K562 (cell line): ENCODE measurements around the gene NFATC2. TPM values are rescaled to one million over a fixed set of nuclear protein-coding genes. Genes with fewer than 3 reads are reported as not detected.

Source experiments
- ATAC-seq: fragments of 200-7000 bp; cut with Tn5 transposase; 3 replicates; pipeline ENCODE4 v1.9.1; 2020; ENCODE audit warnings: moderate library complexity
- BruUV-seq: library from RNA; stranded (reverse); fragments of 400-500 nt; replicated peaks from 2 replicates; lab custom pipeline; 2021; lab: Mats Ljungman, UMichigan
- CTCF ChIA-PET: fragments of 300-600 bp; formaldehyde crosslinking; extraction: SDS; loops from one replicate; lab custom pipeline; 2021; ENCODE audit warnings: low intra/inter-chr PET ratio; lab: Yijun Ruan, JAX
- POLR2A ChIA-PET: fragments of 300-600, 350-650 bp; sonication (Branson Sonifier 250); formaldehyde crosslinking; extraction: SDS; loops from one replicate; lab custom pipeline; 2021; ENCODE audit warnings: antibody characterized with exemption, inconsistent platforms; lab: Yijun Ruan, JAX
- DNase-seq, 4 experiments: peaks; one replicate each; pipeline versions ENCODE4 v3.0.0 to v3.0.0-alpha.2; 2011 to 2018; ENCODE audit warnings: low spot score in 3 of 4, mixed read lengths in 3 of 4; ENCODE audit errors: extremely low read depth in 1 of 4
- FAIRE-seq: peaks from 2 replicates; lab custom pipeline; 2011; peaks lifted over from hg19 to GRCh38; lab: Jason Lieb, UNC
- H2AFZ ChIP-seq: 2 replicates; pipeline ENCODE4 v1.6.0; 2011; ENCODE audit warnings: low read depth, low read length, control low read depth, inconsistent platforms
- H3K27ac ChIP-seq: fragments of 200-600 bp; 3 replicates; pipeline ENCODE4 v1.8.0; 2011; ENCODE audit warnings: low read depth, mild to moderate bottlenecking, control low read depth, inconsistent platforms, low read length, moderate library complexity, mixed read lengths; ENCODE audit errors: extremely low read depth
- H3K27me3 ChIP-seq, 2 experiments: fragments of 300-600 bp in 1 of 2; 2 replicates in 1 of 2; 3 replicates in 1 of 2; pipeline versions ENCODE4 v1.6.0 to v1.8.0; 2011; ENCODE audit warnings: inconsistent platforms in 2 of 2, low read length in 2 of 2, mild to moderate bottlenecking in 1 of 2, mixed read lengths in 1 of 2, moderate library complexity in 1 of 2; ENCODE audit not compliant: control insufficient read depth in 2 of 2, insufficient read depth in 2 of 2
- H3K36me3 ChIP-seq: fragments of 300-600 bp; 3 replicates; pipeline ENCODE4 v1.8.0; 2011; ENCODE audit warnings: mild to moderate bottlenecking, low read length, inconsistent platforms; ENCODE audit not compliant: control insufficient read depth, insufficient read depth
- H3K4me1 ChIP-seq, 2 experiments: fragments of 200-600 bp in 1 of 2; replicated peaks in 1 of 2; 2 replicates in 1 of 2; 3 replicates in 1 of 2; pipeline versions ENCODE4 v1.5.1 to v1.8.0; 2011; ENCODE audit warnings: inconsistent platforms in 2 of 2, low read length in 2 of 2, mild to moderate bottlenecking in 1 of 2, mixed read lengths in 1 of 2, moderate library complexity in 1 of 2; ENCODE audit not compliant: control insufficient read depth in 2 of 2, insufficient read depth in 2 of 2
- H3K4me2 ChIP-seq: 2 replicates; pipeline ENCODE4 v1.6.1; 2011; ENCODE audit warnings: low read length, control low read depth, inconsistent platforms, mixed read lengths; ENCODE audit not compliant: insufficient read depth
- H3K4me3 ChIP-seq: fragments of 200-600 bp; sonication (generic), shearing (Covaris generic); 2 replicates; pipeline ENCODE4 v1.5.1; 2016; ENCODE audit warnings: control low read depth, inconsistent platforms
- H3K79me2 ChIP-seq: fragments of 200-600 bp; 3 replicates; pipeline ENCODE4 v1.8.0; 2011; ENCODE audit warnings: low read length, inconsistent platforms; ENCODE audit not compliant: control insufficient read depth, insufficient read depth
- H3K9ac ChIP-seq, 2 experiments: 2 replicates each; pipeline versions ENCODE4 v1.6.0 to v1.6.1; 2011; ENCODE audit warnings: low read depth in 2 of 2, low read length in 2 of 2, control low read depth in 1 of 2, inconsistent platforms in 1 of 2, mild to moderate bottlenecking in 1 of 2, mixed read lengths in 1 of 2; ENCODE audit not compliant: insufficient read depth in 1 of 2
- H3K9me1 ChIP-seq: one replicate; pipeline ENCODE4 v1.6.0; 2011; ENCODE audit warnings: inconsistent platforms, mild to moderate bottlenecking, low read length, moderate library complexity; ENCODE audit not compliant: control insufficient read depth, insufficient read depth
- H3K9me3 ChIP-seq: replicated peaks from 2 replicates; pipeline ENCODE4 v1.5.1; 2011; ENCODE audit warnings: low read depth, low read length, inconsistent platforms; ENCODE audit not compliant: control insufficient read depth, insufficient read depth
- H4K20me1 ChIP-seq: replicated peaks from 2 replicates; pipeline ENCODE4 v1.6.1; 2011; ENCODE audit warnings: low read length, inconsistent platforms, mixed read lengths; ENCODE audit not compliant: control insufficient read depth, insufficient read depth
- ARID1B ChIP-seq: fragments of 450-650 bp; IDR thresholded peaks from 2 replicates; pipeline ENCODE4 v1.6.1; 2016; ENCODE audit warnings: antibody characterized with exemption, mild to moderate bottlenecking, inconsistent platforms
- CHCHD3 ChIP-seq: fragments of 250-450 bp; sonication (Bioruptor Pico); IDR thresholded peaks from 2 replicates; pipeline ENCODE4 v2.1.2; 2022; ENCODE audit warnings: mild to moderate bottlenecking
- HNRNPL ChIP-seq: fragments of 200-400 bp; formaldehyde crosslinking; IDR thresholded peaks from 2 replicates; pipeline ENCODE4 v1.6.1; 2017; ENCODE audit warnings: low read depth, mild to moderate bottlenecking, low read length
- REST ChIP-seq, 2 experiments: fragments of 450-650 bp; formaldehyde crosslinking in 1 of 2; IDR thresholded peaks; 2 replicates each; pipeline versions ENCODE4 v1.4.0 to v1.6.1; 2014 to 2020; ENCODE audit warnings: mild to moderate bottlenecking in 2 of 2, borderline replicate concordance in 1 of 2, low read depth in 1 of 2
- TAF1 ChIP-seq: IDR thresholded peaks from 2 replicates; pipeline ENCODE4 v1.6.1; 2011; ENCODE audit warnings: mild to moderate bottlenecking, low read length, moderate library complexity; ENCODE audit not compliant: insufficient read depth, control insufficient read depth, severe bottlenecking; ENCODE audit errors: extremely low read depth
- TAF9B ChIP-seq: fragments of 450-650 bp; IDR thresholded peaks from 2 replicates; pipeline ENCODE4 v1.6.1; 2018; ENCODE audit warnings: mild to moderate bottlenecking; ENCODE audit not compliant: partially characterized antibody
- ZFP91 ChIP-seq: sonication (generic); formaldehyde crosslinking; IDR thresholded peaks from 2 replicates; pipeline ENCODE4 v1.8.0; 2022; ENCODE audit warnings: mild to moderate bottlenecking, missing genetic modification reagents
- ZKSCAN1 ChIP-seq: fragments of 150-350 bp; IDR thresholded peaks from 2 replicates; pipeline ENCODE4 v1.6.1; 2016; ENCODE audit warnings: low read depth, low read length
- ZNF121 ChIP-seq: sonication (generic); formaldehyde crosslinking; conservative IDR thresholded peaks from 2 replicates; pipeline ENCODE4 v1.8.0; 2022; ENCODE audit warnings: missing genetic modification reagents
- ZNF695 ChIP-seq: fragments of 450-650 bp; formaldehyde crosslinking; IDR thresholded peaks from 2 replicates; pipeline ENCODE4 v1.4.0; 2020; ENCODE audit warnings: mild to moderate bottlenecking, moderate library complexity
- ZZZ3 ChIP-seq: fragments of 450-650 bp; IDR thresholded peaks from 2 replicates; pipeline ENCODE4 v1.6.1; 2016; ENCODE audit warnings: antibody characterized with exemption, mild to moderate bottlenecking, moderate library complexity
- WGBS: fragments of 100-300 bp; shearing (Covaris generic); methylation state at CpG from one replicate; pipeline ENCODE4 v1.1.6; 2016; ENCODE audit warnings: low coverage, mixed read lengths; ENCODE audit not compliant: insufficient coverage; ENCODE audit errors: missing lambda C conversion rate; 5-methylcytosine and 5-hydroxymethylcytosine counted together
- in situ Hi-C: fragments of 300-500 bp; cut with MboI; formaldehyde crosslinking; loops from 4 replicates; pipeline ENCODE4 v1.15.0; 2018; ENCODE audit warnings: inconsistent platforms, mixed read lengths
- intact Hi-C: fragments of 100-400 bp; cut with micrococcal nuclease; formaldehyde crosslinking; loops from 2 replicates; pipeline ENCODE4 v1.14.2; 2022
- polyA plus RNA-seq, 8 experiments: library from polyadenylated mRNA; depleted of rRNA in 4 of 8; stranded (reverse) in 5 of 8; unstranded in 3 of 8; fragments of >200 nt; fragmentation: Nextera tagmentation in 2 of 8; fragmentation: Illumina TruSeq in 1 of 8; extraction: Ambion mirVana in 2 of 8; extraction: Trizol in 1 of 8; gene quantifications; 2 replicates each; pipeline versions ENCODE4 v1.2.1 to v1.2.3, GENCODE V29; 2011 to 2014; ENCODE audit warnings: inconsistent platforms in 1 of 8, missing spikeins in 1 of 8
- total RNA-seq, 7 experiments: library from RNA; depleted of rRNA in 6 of 7; stranded (reverse); fragments of >200 nt in 6 of 7; fragmentation: Illumina TruSeq in 2 of 7; extraction: Trizol in 2 of 7; gene quantifications; 2 replicates each; pipeline versions ENCODE4 v1.2.1 to v1.2.3, GENCODE V29; 2011 to 2021; ENCODE audit warnings: low replicate concordance in 1 of 7

NFATC2 gene
- total and polyA plus RNA-seq, 9 of the 15 experiments (the other 6 are each of a cell fraction or from before 2014, with no cell fraction given): 1.9 to 11.2 (median 3.0) TPM

GRCh38 chr20:51372966-51373365, 169.6 kb downstream of the NFATC2 start:
- FAIRE-seq (no peak), DNase-seq (no peak), ATAC-seq (no peak)
- Histone ChIP-seq H3K9ac (no peak overlapping the region), H3K36me3 (no peaks in the 10 kb centered on the region), H3K4me1 (peaks cover 23 to 31% of the 10 kb centered on the region in 2 experiments), H3K4me2 (no peak overlapping the region), H3K27me3 (peaks cover 5 to 15% of the 10 kb centered on the region in 2 experiments; a peak in 4 of 5 replicates), H3K9me3 (no peaks in the 10 kb centered on the region), H3K27ac (no peak overlapping the region), H3K4me3 (no peak overlapping the region), H4K20me1 (0 out of 2 replicates have a peak, but pooled peaks cover 6% of the 10 kb centered on the region), H3K9me1 (no peaks in the 10 kb centered on the region), H3K79me2 (no peaks in the 10 kb centered on the region), H2AFZ (no peak overlapping the region; the same call in 1 of the 2 replicates)
- ChIA-PET CTCF (interaction anchor here (0.6 to 2.9 kb wide), 4 partner anchors 96 to 392 kb away, joined by 3 to 25 read pairs (median 4); no protein-coding TSS in a partner anchor), POLR2A (no interaction called here)
- in situ Hi-C loops: loop anchor here (5.0 to 10.0 kb wide), 2 partner anchors 254 to 712 kb away; no protein-coding TSS in a partner anchor
- intact Hi-C loops: loop anchor here (1.0 to 5.0 kb wide), 3 partner anchors 244 to 709 kb away; no protein-coding TSS in a partner anchor
- 59% methylated on average over 6 of the region's 7 CpGs for WGBS
- no TSS peak for BruUV-seq
- TF ChIP-seq TAF1 (no peak), REST (IDR thresholded peaks at IDR 0.05; ENCODE audit: borderline replicate concordance) (no peak), REST (CRISPR knock-in tag; IDR thresholded peaks at IDR 0.05; ENCODE audit: low read depth) (no peak), TAF9B (no peak), ZZZ3 (no peak), ARID1B (no peak), ZKSCAN1 (no peak), HNRNPL (no peak), ZNF695 (CRISPR knock-in tag) (no peak), CHCHD3 (CRISPR knock-in tag) (no peak), ZFP91 (CRISPR knock-in tag) (no peak), ZNF121 (CRISPR knock-in tag) (no peak)
